Stimulated activated CD4-positive, alpha-beta T cell treated with anti-CD3 and anti-CD28 coated beads, Interleukin-4, amount 100 ng/mL, for 24 hours (primary cell): ENCODE results near the gene HSD17B13.
A peak's percentile ranks its signal among the peaks of the same experiment; 100 is the strongest.
"Not testable (repeated sequence)": the region's sequence is repeated elsewhere in the genome, so short reads cannot be mapped to it uniquely, and the experiment has no call there.

Experiments used
- DNase-seq: peaks from one replicate; pipeline ENCODE4 v3.0.0-alpha.2; 2020

HSD17B13 gene

GRCh38 chr4:87322754-87323153 is at the start of gene HSD17B13:
TSS of gene HSD17B13 (minus strand) at chr4:87322882. CDS start at chr4:87322841, 41 bp downstream.
- no peak for DNase-seq

- no peak for DNase-seq
Measured at GRCh38 chr4:87370068-87370467, 47.4 kb upstream of the HSD17B13 start.

- DNase-seq: no peak
Measured at GRCh38 chr4:87366521-87367162, 44.0 kb upstream of the HSD17B13 start.

GRCh38 chr4:87365348-87365747 is 42.7 kb upstream of the HSD17B13 start:
- no peak for DNase-seq

GRCh38 chr4:87363552-87363951 is 40.9 kb upstream of the HSD17B13 start:
- DNase-seq: no peak

- DNase-seq: no peak
Measured at GRCh38 chr4:87360338-87360935, 37.8 kb upstream of the HSD17B13 start.

GRCh38 chr4:87359258-87359657 is 36.6 kb upstream of the HSD17B13 start:
- no peak for DNase-seq

GRCh38 chr4:87356832-87357526 is 34.3 kb upstream of the HSD17B13 start:
- DNase-seq: no peak

- DNase-seq: no peak
Measured at GRCh38 chr4:87354168-87355102, 31.8 kb upstream of the HSD17B13 start.

- peak; percentile 14 for DNase-seq
Measured at GRCh38 chr4:87353592-87353991, 30.9 kb upstream of the HSD17B13 start.

GRCh38 chr4:87345139-87345538 is 22.5 kb upstream of the HSD17B13 start:
- DNase-seq: no peak

GRCh38 chr4:87342872-87343271 is 20.2 kb upstream of the HSD17B13 start:
- DNase-seq: no peak

- not testable (repeated sequence) for DNase-seq
Measured at GRCh38 chr4:87341954-87342635, 19.4 kb upstream of the HSD17B13 start.

GRCh38 chr4:87339440-87339839 is 16.8 kb upstream of the HSD17B13 start:
- no peak for DNase-seq

- no peak for DNase-seq
Measured at GRCh38 chr4:87337361-87337760, 14.7 kb upstream of the HSD17B13 start.

- no peak for DNase-seq
Measured at GRCh38 chr4:87333267-87333666, 10.6 kb upstream of the HSD17B13 start.

- no peak for DNase-seq
Measured at GRCh38 chr4:87330761-87331160, 8.1 kb upstream of the HSD17B13 start.

- no peak for DNase-seq
Measured at GRCh38 chr4:87327136-87327535, 4.5 kb upstream of the HSD17B13 start.

- no peak for DNase-seq
Measured at GRCh38 chr4:87326460-87326859, 3.8 kb upstream of the HSD17B13 start.

GRCh38 chr4:87321888-87322287 is 794 bp downstream of the HSD17B13 start:
- DNase-seq: no peak

GRCh38 chr4:87317527-87317926 is 5.2 kb downstream of the HSD17B13 start:
- no peak for DNase-seq

- DNase-seq: no peak
Measured at GRCh38 chr4:87316961-87317360, 5.7 kb downstream of the HSD17B13 start.
